NCI-H1092 (cell line): Measurements from ENCODE around the gene PDGFRB.
"Not testable (repeated sequence)": the region's sequence is repeated elsewhere in the genome, so short reads cannot be mapped to it uniquely, and the experiment has no call there.

Experiments used
- DNase-seq: peaks from one replicate; lab custom pipeline; 2025; lab: John Stamatoyannopoulos, UW

PDGFRB gene

GRCh38 chr5:150114102-150114641 lies 41.5 kb downstream of the PDGFRB start:
- DNase-seq, result no peak

GRCh38 chr5:150113047-150113744 lies 42.4 kb downstream of the PDGFRB start:
- no peak for DNase-seq

- no peak for DNase-seq
These were observed 43.2 kb downstream of the PDGFRB start for GRCh38 chr5:150112201-150113046.

GRCh38 chr5:150111122-150111521 lies 44.5 kb downstream of the PDGFRB start:
- DNase-seq, result no peak

GRCh38 chr5:150109921-150110320 lies 45.7 kb downstream of the PDGFRB start:
- no peak for DNase-seq

- no peak for DNase-seq
These were observed 46.7 kb downstream of the PDGFRB start for GRCh38 chr5:150108711-150109514.

GRCh38 chr5:150107909-150108447 lies 47.7 kb downstream of the PDGFRB start:
- no peak for DNase-seq

- no peak for DNase-seq
These were observed 48.8 kb downstream of the PDGFRB start for GRCh38 chr5:150106674-150107426.

GRCh38 chr5:150105928-150106615 lies 49.6 kb downstream of the PDGFRB start:
- DNase-seq, result no peak

- DNase-seq, result no peak
These were observed 51.1 kb downstream of the PDGFRB start for GRCh38 chr5:150104550-150104870.

GRCh38 chr5:150103678-150104549 lies 51.7 kb downstream of the PDGFRB start:
- DNase-seq, result no peak

GRCh38 chr5:150101023-150101422 lies 54.6 kb downstream of the PDGFRB start:
- no peak for DNase-seq

- DNase-seq, result no peak
These were observed 58.5 kb downstream of the PDGFRB start for GRCh38 chr5:150097152-150097551.

- no peak for DNase-seq
These were observed 63.4 kb downstream of the PDGFRB start for GRCh38 chr5:150092159-150092787.

- no peak for DNase-seq
These were observed 69.5 kb downstream of the PDGFRB start, which contains the start of gene CSF1R for GRCh38 chr5:150085950-150086715. Gene CSF1R, minus strand, starts transcription at chr5:150086554. Its CDS starts 127 bp downstream, at chr5:150086427.

GRCh38 chr5:150085191-150085912 lies 70.3 kb downstream of the PDGFRB start:
- no peak for DNase-seq

GRCh38 chr5:150084754-150085153 lies 70.9 kb downstream of the PDGFRB start:
- DNase-seq, result not testable (repeated sequence)

GRCh38 chr5:150082889-150083288 lies 72.8 kb downstream of the PDGFRB start:
- DNase-seq, result no peak
